Liver (tissue), 3 donors: ENCODE measurements around the gene RABL3.

Source experiments
- FOXA1 ChIP-seq: IDR thresholded peaks from 2 replicates; pipeline ENCODE4 v1.6.1; 2016; ENCODE audit warnings: antibody characterized with exemption
- GABPA ChIP-seq, 2 donors: IDR thresholded peaks in 1 of 2; conservative IDR thresholded peaks in 1 of 2; 2 replicates each; pipeline ENCODE4 v1.6.1; 2016; ENCODE audit warnings: antibody characterized with exemption in 2 of 2, mild to moderate bottlenecking in 1 of 2, moderate library complexity in 1 of 2
- JUND ChIP-seq, 2 donors: IDR thresholded peaks; 2 replicates each; pipeline ENCODE4 v1.6.1; 2016; ENCODE audit warnings: antibody characterized with exemption in 2 of 2
- RAD21 ChIP-seq, 2 donors: IDR thresholded peaks; 2 replicates each; pipeline ENCODE4 v1.6.1; 2016; ENCODE audit warnings: antibody characterized with exemption in 2 of 2, mild to moderate bottlenecking in 2 of 2
- YY1 ChIP-seq: IDR thresholded peaks from 2 replicates; pipeline ENCODE4 v1.6.1; 2016; ENCODE audit warnings: antibody characterized with exemption, mild to moderate bottlenecking
- TF ChIP-seq, protein P1 (sequence below): IDR thresholded peaks from 2 replicates; pipeline ENCODE4 v1.6.1; 2016; ENCODE audit warnings: antibody characterized with exemption
- TF ChIP-seq, protein P2 (sequence below): fragments of 150-350 bp; IDR thresholded peaks from 2 replicates; pipeline ENCODE4 v1.5.1; 2017; ENCODE audit warnings: improper control_type of control experiment, low read depth, low read length; ENCODE audit not compliant: missing input control
- TF ChIP-seq, protein P3 (sequence below): IDR thresholded peaks from 2 replicates; pipeline ENCODE4 v1.6.1; 2016; ENCODE audit warnings: antibody characterized with exemption
- TF ChIP-seq, protein P4 (sequence below): IDR thresholded peaks from 2 replicates; pipeline ENCODE4 v1.6.1; 2016; ENCODE audit warnings: antibody characterized with exemption, mild to moderate bottlenecking
- donor health status: healthy.
- donor health status: healthy.

DNA sequence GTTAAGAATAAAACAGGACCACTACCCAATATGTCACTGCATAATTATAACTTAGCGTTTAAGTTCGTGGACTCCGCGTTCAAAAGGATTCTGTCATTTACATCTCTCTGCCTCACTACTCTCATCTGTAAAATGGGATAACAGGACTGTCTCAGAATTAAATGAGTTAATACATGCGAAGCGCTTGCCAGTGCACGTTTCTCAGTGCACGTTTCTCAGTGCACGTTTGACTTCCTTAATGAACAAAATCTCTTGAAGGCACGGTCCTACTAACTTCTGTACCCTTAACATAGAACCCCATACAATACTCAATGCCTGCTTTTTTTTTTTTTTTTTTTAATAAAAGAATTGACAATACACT, 499 bp downstream of the RABL3 start:
- no peak for TF ChIP-seq JUND (IDR thresholded peaks at IDR 0.05)
- TF ChIP-seq YY1: no peak
- TF ChIP-seq, protein P1, sequence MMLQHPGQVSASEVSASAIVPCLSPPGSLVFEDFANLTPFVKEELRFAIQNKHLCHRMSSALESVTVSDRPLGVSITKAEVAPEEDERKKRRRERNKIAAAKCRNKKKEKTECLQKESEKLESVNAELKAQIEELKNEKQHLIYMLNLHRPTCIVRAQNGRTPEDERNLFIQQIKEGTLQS: no peak
- TF ChIP-seq, protein P2, sequence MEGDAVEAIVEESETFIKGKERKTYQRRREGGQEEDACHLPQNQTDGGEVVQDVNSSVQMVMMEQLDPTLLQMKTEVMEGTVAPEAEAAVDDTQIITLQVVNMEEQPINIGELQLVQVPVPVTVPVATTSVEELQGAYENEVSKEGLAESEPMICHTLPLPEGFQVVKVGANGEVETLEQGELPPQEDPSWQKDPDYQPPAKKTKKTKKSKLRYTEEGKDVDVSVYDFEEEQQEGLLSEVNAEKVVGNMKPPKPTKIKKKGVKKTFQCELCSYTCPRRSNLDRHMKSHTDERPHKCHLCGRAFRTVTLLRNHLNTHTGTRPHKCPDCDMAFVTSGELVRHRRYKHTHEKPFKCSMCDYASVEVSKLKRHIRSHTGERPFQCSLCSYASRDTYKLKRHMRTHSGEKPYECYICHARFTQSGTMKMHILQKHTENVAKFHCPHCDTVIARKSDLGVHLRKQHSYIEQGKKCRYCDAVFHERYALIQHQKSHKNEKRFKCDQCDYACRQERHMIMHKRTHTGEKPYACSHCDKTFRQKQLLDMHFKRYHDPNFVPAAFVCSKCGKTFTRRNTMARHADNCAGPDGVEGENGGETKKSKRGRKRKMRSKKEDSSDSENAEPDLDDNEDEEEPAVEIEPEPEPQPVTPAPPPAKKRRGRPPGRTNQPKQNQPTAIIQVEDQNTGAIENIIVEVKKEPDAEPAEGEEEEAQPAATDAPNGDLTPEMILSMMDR: no peak
- TF ChIP-seq, protein P3, sequence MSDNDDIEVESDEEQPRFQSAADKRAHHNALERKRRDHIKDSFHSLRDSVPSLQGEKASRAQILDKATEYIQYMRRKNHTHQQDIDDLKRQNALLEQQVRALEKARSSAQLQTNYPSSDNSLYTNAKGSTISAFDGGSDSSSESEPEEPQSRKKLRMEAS: no peak
- TF ChIP-seq FOXA1: no peak
- no peak for TF ChIP-seq RAD21 (IDR thresholded peaks at IDR 0.05)
- TF ChIP-seq GABPA (IDR thresholded peaks at IDR 0.05 in 1 of 2, conservative IDR thresholded peaks at IDR 0.05 in 1 of 2): no peak
- TF ChIP-seq, protein P4, sequence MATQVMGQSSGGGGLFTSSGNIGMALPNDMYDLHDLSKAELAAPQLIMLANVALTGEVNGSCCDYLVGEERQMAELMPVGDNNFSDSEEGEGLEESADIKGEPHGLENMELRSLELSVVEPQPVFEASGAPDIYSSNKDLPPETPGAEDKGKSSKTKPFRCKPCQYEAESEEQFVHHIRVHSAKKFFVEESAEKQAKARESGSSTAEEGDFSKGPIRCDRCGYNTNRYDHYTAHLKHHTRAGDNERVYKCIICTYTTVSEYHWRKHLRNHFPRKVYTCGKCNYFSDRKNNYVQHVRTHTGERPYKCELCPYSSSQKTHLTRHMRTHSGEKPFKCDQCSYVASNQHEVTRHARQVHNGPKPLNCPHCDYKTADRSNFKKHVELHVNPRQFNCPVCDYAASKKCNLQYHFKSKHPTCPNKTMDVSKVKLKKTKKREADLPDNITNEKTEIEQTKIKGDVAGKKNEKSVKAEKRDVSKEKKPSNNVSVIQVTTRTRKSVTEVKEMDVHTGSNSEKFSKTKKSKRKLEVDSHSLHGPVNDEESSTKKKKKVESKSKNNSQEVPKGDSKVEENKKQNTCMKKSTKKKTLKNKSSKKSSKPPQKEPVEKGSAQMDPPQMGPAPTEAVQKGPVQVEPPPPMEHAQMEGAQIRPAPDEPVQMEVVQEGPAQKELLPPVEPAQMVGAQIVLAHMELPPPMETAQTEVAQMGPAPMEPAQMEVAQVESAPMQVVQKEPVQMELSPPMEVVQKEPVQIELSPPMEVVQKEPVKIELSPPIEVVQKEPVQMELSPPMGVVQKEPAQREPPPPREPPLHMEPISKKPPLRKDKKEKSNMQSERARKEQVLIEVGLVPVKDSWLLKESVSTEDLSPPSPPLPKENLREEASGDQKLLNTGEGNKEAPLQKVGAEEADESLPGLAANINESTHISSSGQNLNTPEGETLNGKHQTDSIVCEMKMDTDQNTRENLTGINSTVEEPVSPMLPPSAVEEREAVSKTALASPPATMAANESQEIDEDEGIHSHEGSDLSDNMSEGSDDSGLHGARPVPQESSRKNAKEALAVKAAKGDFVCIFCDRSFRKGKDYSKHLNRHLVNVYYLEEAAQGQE: no peak
